ENCODE results near the gene TXN2.

DNA sequence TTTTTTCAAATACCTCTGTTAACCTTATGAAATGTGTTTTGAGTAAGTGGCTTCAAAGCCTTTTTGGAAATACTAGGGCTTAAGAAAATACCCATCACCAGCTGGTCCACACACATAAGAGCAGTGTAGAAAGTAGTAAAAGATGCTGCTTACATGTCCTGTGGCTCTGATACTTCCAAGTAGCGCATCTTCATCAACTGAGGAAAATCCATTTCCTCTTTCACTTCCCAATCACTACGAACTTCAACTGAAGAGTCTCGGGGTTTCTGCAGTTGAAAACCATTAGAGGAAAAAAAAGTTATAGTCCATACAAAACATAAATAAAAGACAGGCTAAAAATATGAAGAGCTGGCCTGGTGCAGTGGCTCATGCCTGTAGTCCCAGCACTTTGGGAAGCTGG, 39.0 kb upstream of the TXN2 start:
- TF ChIP-seq, protein P1, sequence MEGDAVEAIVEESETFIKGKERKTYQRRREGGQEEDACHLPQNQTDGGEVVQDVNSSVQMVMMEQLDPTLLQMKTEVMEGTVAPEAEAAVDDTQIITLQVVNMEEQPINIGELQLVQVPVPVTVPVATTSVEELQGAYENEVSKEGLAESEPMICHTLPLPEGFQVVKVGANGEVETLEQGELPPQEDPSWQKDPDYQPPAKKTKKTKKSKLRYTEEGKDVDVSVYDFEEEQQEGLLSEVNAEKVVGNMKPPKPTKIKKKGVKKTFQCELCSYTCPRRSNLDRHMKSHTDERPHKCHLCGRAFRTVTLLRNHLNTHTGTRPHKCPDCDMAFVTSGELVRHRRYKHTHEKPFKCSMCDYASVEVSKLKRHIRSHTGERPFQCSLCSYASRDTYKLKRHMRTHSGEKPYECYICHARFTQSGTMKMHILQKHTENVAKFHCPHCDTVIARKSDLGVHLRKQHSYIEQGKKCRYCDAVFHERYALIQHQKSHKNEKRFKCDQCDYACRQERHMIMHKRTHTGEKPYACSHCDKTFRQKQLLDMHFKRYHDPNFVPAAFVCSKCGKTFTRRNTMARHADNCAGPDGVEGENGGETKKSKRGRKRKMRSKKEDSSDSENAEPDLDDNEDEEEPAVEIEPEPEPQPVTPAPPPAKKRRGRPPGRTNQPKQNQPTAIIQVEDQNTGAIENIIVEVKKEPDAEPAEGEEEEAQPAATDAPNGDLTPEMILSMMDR (IDR thresholded peaks at IDR 0.05): no peak
- TF ChIP-seq POLR2A (IDR thresholded peaks at IDR 0.05): no peak
